ENCODE data around the gene CDKAL1.
"Not testable (repeated sequence)": the region's sequence is repeated elsewhere in the genome, so short reads cannot be mapped to it uniquely, and the experiment has no call there.

The CDKAL1 gene

GRCh38 chr6:21049572-21049971 lies 515.3 kb downstream of the CDKAL1 start:
- ChIA-PET CTCF (no interaction called here), POLR2A (no interaction called here)
- no peak for TF ChIP-seq ARNT (IDR thresholded peaks at IDR 0.05)
- TF ChIP-seq LEF1 (IDR thresholded peaks at IDR 0.05; ENCODE audit: borderline replicate concordance): no peak
- no peak for TF ChIP-seq L3MBTL2 (conservative IDR thresholded peaks at IDR 0.05)
- TF ChIP-seq FOXA1 (IDR thresholded peaks at IDR 0.05): no peak
- no peak for TF ChIP-seq CTBP1 (IDR thresholded peaks at IDR 0.05; ENCODE audit: borderline replicate concordance)
- TF ChIP-seq ELF4 (IDR thresholded peaks at IDR 0.05): no peak
- no peak for TF ChIP-seq NFRKB (IDR thresholded peaks at IDR 0.05)
- TF ChIP-seq BHLHE40 (IDR thresholded peaks at IDR 0.05; ENCODE audit: borderline replicate concordance): no peak
- TF ChIP-seq SP1 (IDR thresholded peaks at IDR 0.05): no peak
- TF ChIP-seq PKNOX1 (IDR thresholded peaks at IDR 0.05): no peak
- no peak for TF ChIP-seq SUZ12 (IDR thresholded peaks at IDR 0.05)
- TF ChIP-seq FOXM1 (IDR thresholded peaks at IDR 0.05; ENCODE audit: borderline replicate concordance): no peak
- TF ChIP-seq TARDBP (IDR thresholded peaks at IDR 0.05): no peak
- no peak for TF ChIP-seq FOXK2 (IDR thresholded peaks at IDR 0.05)
- no peak for TF ChIP-seq ZNF384 (IDR thresholded peaks at IDR 0.05)
- no peak for TF ChIP-seq HDGF (IDR thresholded peaks at IDR 0.05; ENCODE audit: borderline replicate concordance)
- DNase-seq (ENCODE audit: extremely low spot score): no peak

- TF ChIP-seq ELF4 (IDR thresholded peaks at IDR 0.05) (no peak), SP1 (IDR thresholded peaks at IDR 0.05) (no peak), FOXM1 (IDR thresholded peaks at IDR 0.05; ENCODE audit: borderline replicate concordance) (no peak), HDGF (IDR thresholded peaks at IDR 0.05; ENCODE audit: borderline replicate concordance) (no peak), FOXA1 (IDR thresholded peaks at IDR 0.05) (no peak), CTBP1 (IDR thresholded peaks at IDR 0.05; ENCODE audit: borderline replicate concordance) (no peak), ZNF384 (IDR thresholded peaks at IDR 0.05) (no peak), NFRKB (IDR thresholded peaks at IDR 0.05) (no peak), BHLHE40 (IDR thresholded peaks at IDR 0.05; ENCODE audit: borderline replicate concordance) (no peak), TARDBP (IDR thresholded peaks at IDR 0.05) (no peak), PKNOX1 (IDR thresholded peaks at IDR 0.05) (no peak), L3MBTL2 (conservative IDR thresholded peaks at IDR 0.05) (no peak), SUZ12 (IDR thresholded peaks at IDR 0.05) (no peak), ARNT (IDR thresholded peaks at IDR 0.05) (no peak)
- ChIA-PET CTCF (no interaction called here), POLR2A (no interaction called here)
- DNase-seq (ENCODE audit: extremely low spot score): no peak
Observed at GRCh38 chr6:21050935-21051334, 516.7 kb downstream of the CDKAL1 start.

- TF ChIP-seq FOXK2 (IDR thresholded peaks at IDR 0.05) (no peak), CTBP1 (IDR thresholded peaks at IDR 0.05; ENCODE audit: borderline replicate concordance) (no peak), ARNT (IDR thresholded peaks at IDR 0.05) (no peak), NFRKB (IDR thresholded peaks at IDR 0.05) (no peak), PKNOX1 (IDR thresholded peaks at IDR 0.05) (no peak), ELF4 (IDR thresholded peaks at IDR 0.05) (no peak), ZNF384 (IDR thresholded peaks at IDR 0.05) (no peak), L3MBTL2 (conservative IDR thresholded peaks at IDR 0.05) (no peak), SP1 (IDR thresholded peaks at IDR 0.05) (no peak), FOXA1 (IDR thresholded peaks at IDR 0.05) (no peak), TARDBP (IDR thresholded peaks at IDR 0.05) (no peak), HDGF (IDR thresholded peaks at IDR 0.05; ENCODE audit: borderline replicate concordance) (no peak), SUZ12 (IDR thresholded peaks at IDR 0.05) (no peak), LEF1 (IDR thresholded peaks at IDR 0.05; ENCODE audit: borderline replicate concordance) (no peak), BHLHE40 (IDR thresholded peaks at IDR 0.05; ENCODE audit: borderline replicate concordance) (no peak), FOXM1 (IDR thresholded peaks at IDR 0.05; ENCODE audit: borderline replicate concordance) (no peak)
- CTCF ChIA-PET: no interaction called here
- POLR2A ChIA-PET: no interaction called here
- DNase-seq (ENCODE audit: extremely low spot score): no peak
Observed at GRCh38 chr6:21051777-21052176, 517.5 kb downstream of the CDKAL1 start.

- ChIA-PET POLR2A (no interaction called here), CTCF (no interaction called here)
- no peak for DNase-seq (ENCODE audit: extremely low spot score)
- TF ChIP-seq FOXK2 (IDR thresholded peaks at IDR 0.05) (no peak), BHLHE40 (IDR thresholded peaks at IDR 0.05; ENCODE audit: borderline replicate concordance) (no peak), TARDBP (IDR thresholded peaks at IDR 0.05) (no peak), CTBP1 (IDR thresholded peaks at IDR 0.05; ENCODE audit: borderline replicate concordance) (no peak), FOXM1 (IDR thresholded peaks at IDR 0.05; ENCODE audit: borderline replicate concordance) (no peak), ZNF384 (IDR thresholded peaks at IDR 0.05) (no peak), L3MBTL2 (conservative IDR thresholded peaks at IDR 0.05) (no peak), HDGF (IDR thresholded peaks at IDR 0.05; ENCODE audit: borderline replicate concordance) (no peak), SUZ12 (IDR thresholded peaks at IDR 0.05) (no peak), FOXA1 (IDR thresholded peaks at IDR 0.05) (no peak), LEF1 (IDR thresholded peaks at IDR 0.05; ENCODE audit: borderline replicate concordance) (no peak), ARNT (IDR thresholded peaks at IDR 0.05) (no peak), ELF4 (IDR thresholded peaks at IDR 0.05) (no peak)
Observed at GRCh38 chr6:21053612-21054011, 519.4 kb downstream of the CDKAL1 start.

GRCh38 chr6:21055480-21055879 lies 521.2 kb downstream of the CDKAL1 start:
- CTCF ChIA-PET; POLR2A ChIA-PET; DNase-seq (ENCODE audit: extremely low spot score): not testable (repeated sequence)

- DNase-seq (ENCODE audit: extremely low spot score): no peak
- TF ChIP-seq TARDBP (IDR thresholded peaks at IDR 0.05) (no peak), HDGF (IDR thresholded peaks at IDR 0.05; ENCODE audit: borderline replicate concordance) (no peak), PKNOX1 (IDR thresholded peaks at IDR 0.05) (no peak), SUZ12 (IDR thresholded peaks at IDR 0.05) (no peak), BHLHE40 (IDR thresholded peaks at IDR 0.05; ENCODE audit: borderline replicate concordance) (no peak), FOXK2 (IDR thresholded peaks at IDR 0.05) (no peak), FOXM1 (IDR thresholded peaks at IDR 0.05; ENCODE audit: borderline replicate concordance) (no peak), LEF1 (IDR thresholded peaks at IDR 0.05; ENCODE audit: borderline replicate concordance) (no peak), ARNT (IDR thresholded peaks at IDR 0.05) (no peak)
- CTCF ChIA-PET: no interaction called here
- POLR2A ChIA-PET: no interaction called here
Observed at GRCh38 chr6:21061892-21062291, 527.6 kb downstream of the CDKAL1 start.
